Fibroblast of lung (primary cell): ENCODE data around the gene INVS. TPM values are rescaled to one million over a fixed set of nuclear protein-coding genes. Genes with fewer than 3 reads are reported as not detected.

Experiments used
- DNase-seq, 2 donors: peaks; one replicate each; pipeline versions ENCODE4 v3.0.0 to v3.0.0-alpha.2; 2010; ENCODE audit warnings: low read depth in 2 of 2
- H2AFZ ChIP-seq: 2 replicates; pipeline ENCODE4 v1.5.1; 2012; ENCODE audit warnings: low read length, control low read depth, inconsistent platforms
- H3K27ac ChIP-seq: 2 replicates; pipeline ENCODE4 v1.5.1; 2011; ENCODE audit warnings: low read length, control low read depth; ENCODE audit not compliant: insufficient read depth
- H3K27me3 ChIP-seq: 2 replicates; pipeline ENCODE4 v1.5.1; 2011; ENCODE audit warnings: mild to moderate bottlenecking, low read length; ENCODE audit not compliant: control insufficient read depth, insufficient read depth
- H3K36me3 ChIP-seq: 2 replicates; pipeline ENCODE4 v1.5.1; 2011; ENCODE audit warnings: low read length; ENCODE audit not compliant: control insufficient read depth, insufficient read depth
- H3K4me1 ChIP-seq: 2 replicates; pipeline ENCODE4 v1.5.1; 2011; ENCODE audit warnings: low read length; ENCODE audit not compliant: control insufficient read depth, insufficient read depth; ENCODE audit errors: extremely low read depth
- H3K4me2 ChIP-seq: 2 replicates; pipeline ENCODE4 v1.5.1; 2011; ENCODE audit warnings: low read length, control low read depth; ENCODE audit not compliant: insufficient read depth; ENCODE audit errors: extremely low read depth
- H3K4me3 ChIP-seq, 4 experiments: fragments of 200-600 bp in 1 of 4; sonication (generic) in 1 of 4; replicated peaks in 1 of 4; 2 replicates each; pipeline ENCODE4 v1.5.1; 2011 to 2016; ENCODE audit warnings: low read length in 4 of 4, low read depth in 3 of 4, mild to moderate bottlenecking in 3 of 4, control low read depth in 2 of 4, inconsistent platforms in 1 of 4, mixed read lengths in 1 of 4; ENCODE audit not compliant: insufficient read depth in 1 of 4; ENCODE audit errors: control extremely low read depth in 1 of 4
- H3K79me2 ChIP-seq: 2 replicates; pipeline ENCODE4 v1.5.1; 2012; ENCODE audit warnings: mild to moderate bottlenecking, low read length, inconsistent platforms; ENCODE audit not compliant: control insufficient read depth, insufficient read depth
- H3K9ac ChIP-seq: 2 replicates; pipeline ENCODE4 v1.5.1; 2011; ENCODE audit warnings: mild to moderate bottlenecking, low read length, control low read depth; ENCODE audit not compliant: insufficient read depth
- H3K9me3 ChIP-seq: 2 replicates; pipeline ENCODE4 v1.5.1; 2012; ENCODE audit warnings: low read depth, low read length; ENCODE audit not compliant: control insufficient read depth, insufficient read depth
- H4K20me1 ChIP-seq: 2 replicates; pipeline ENCODE4 v1.5.1; 2011; ENCODE audit warnings: low read length; ENCODE audit not compliant: control insufficient read depth, insufficient read depth; ENCODE audit errors: extremely low read depth
- EZH2 ChIP-seq: IDR thresholded peaks from 2 replicates; pipeline ENCODE4 v1.5.1; 2012; ENCODE audit warnings: low read length, control low read depth, mild to moderate bottlenecking; ENCODE audit errors: missing control alignments
- polyA plus RNA-seq, 2 donors: library from polyadenylated mRNA; depleted of rRNA in 1 of 2; stranded (reverse) in 1 of 2; unstranded in 1 of 2; fragments of >200 nt; gene quantifications; 2 replicates each; pipeline ENCODE4 v1.2.1, GENCODE V29; 2011 to 2012; ENCODE audit warnings: missing spikeins in 1 of 2
- total RNA-seq: library from RNA; depleted of rRNA; stranded (reverse); fragments of >200 nt; gene quantifications from 2 replicates; pipeline ENCODE4 v1.2.1, GENCODE V29; 2014
- TF ChIP-seq, protein P1 (sequence below), 2 donors: IDR thresholded peaks in 1 of 2; conservative IDR thresholded peaks in 1 of 2; 1 replicate in 1 of 2; 2 replicates in 1 of 2; pipeline ENCODE4 v1.5.1; 2011 to 2012; ENCODE audit warnings: low read length in 2 of 2, control low read depth in 1 of 2, inconsistent platforms in 1 of 2, low read depth in 1 of 2, mild to moderate bottlenecking in 1 of 2

INVS gene
- total and polyA plus RNA-seq, 2 donors (not counting 1 experiment from before 2014, with no cell fraction given), result 13.1 to 45.4 TPM

DNA sequence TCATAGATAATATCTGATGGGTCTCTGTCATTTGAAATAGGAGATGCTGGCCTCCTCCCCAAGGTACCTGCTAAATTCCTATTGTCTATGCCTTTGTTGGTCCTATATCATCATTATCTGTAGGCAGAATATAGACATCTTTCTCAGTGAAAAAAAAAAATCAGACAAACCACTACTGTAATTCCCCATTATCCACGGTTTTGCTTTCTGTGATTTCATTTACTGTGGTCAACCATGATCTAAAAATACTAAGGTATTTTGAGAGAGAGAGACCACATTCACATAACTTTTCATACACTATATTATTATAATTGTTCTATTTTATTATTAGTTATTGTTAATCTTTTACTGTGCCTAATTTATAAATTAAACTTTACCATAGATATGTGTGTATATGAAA, 122.5 kb downstream of the INVS start:
- H2AFZ ChIP-seq, result no peak overlapping the region
- DNase-seq, result no peak
- H3K4me2 ChIP-seq, result no peak overlapping the region
- H4K20me1 ChIP-seq, result no peaks in the 10 kb centered on the region
- H3K9ac ChIP-seq, result no peak overlapping the region
- TF ChIP-seq EZH2, result no peak
- TF ChIP-seq, protein P1, sequence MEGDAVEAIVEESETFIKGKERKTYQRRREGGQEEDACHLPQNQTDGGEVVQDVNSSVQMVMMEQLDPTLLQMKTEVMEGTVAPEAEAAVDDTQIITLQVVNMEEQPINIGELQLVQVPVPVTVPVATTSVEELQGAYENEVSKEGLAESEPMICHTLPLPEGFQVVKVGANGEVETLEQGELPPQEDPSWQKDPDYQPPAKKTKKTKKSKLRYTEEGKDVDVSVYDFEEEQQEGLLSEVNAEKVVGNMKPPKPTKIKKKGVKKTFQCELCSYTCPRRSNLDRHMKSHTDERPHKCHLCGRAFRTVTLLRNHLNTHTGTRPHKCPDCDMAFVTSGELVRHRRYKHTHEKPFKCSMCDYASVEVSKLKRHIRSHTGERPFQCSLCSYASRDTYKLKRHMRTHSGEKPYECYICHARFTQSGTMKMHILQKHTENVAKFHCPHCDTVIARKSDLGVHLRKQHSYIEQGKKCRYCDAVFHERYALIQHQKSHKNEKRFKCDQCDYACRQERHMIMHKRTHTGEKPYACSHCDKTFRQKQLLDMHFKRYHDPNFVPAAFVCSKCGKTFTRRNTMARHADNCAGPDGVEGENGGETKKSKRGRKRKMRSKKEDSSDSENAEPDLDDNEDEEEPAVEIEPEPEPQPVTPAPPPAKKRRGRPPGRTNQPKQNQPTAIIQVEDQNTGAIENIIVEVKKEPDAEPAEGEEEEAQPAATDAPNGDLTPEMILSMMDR (conservative IDR thresholded peaks at IDR 0.05 in 1 of 2, IDR thresholded peaks at IDR 0.05 in 1 of 2; ENCODE audit: low read depth in 1 of 2, low read length in 2 of 2), result no peak
- no peaks in the 10 kb centered on the region for H3K9me3 ChIP-seq
- H3K79me2 ChIP-seq, result no peaks in the 10 kb centered on the region
- H3K36me3 ChIP-seq, result peaks cover 1% of the 10 kb centered on the region
- H3K4me3 ChIP-seq, result no peak overlapping the region
- no peaks in the 10 kb centered on the region for H3K4me1 ChIP-seq
- no peaks in the 10 kb centered on the region for H3K27me3 ChIP-seq
- H3K27ac ChIP-seq, result no peak overlapping the region

DNA sequence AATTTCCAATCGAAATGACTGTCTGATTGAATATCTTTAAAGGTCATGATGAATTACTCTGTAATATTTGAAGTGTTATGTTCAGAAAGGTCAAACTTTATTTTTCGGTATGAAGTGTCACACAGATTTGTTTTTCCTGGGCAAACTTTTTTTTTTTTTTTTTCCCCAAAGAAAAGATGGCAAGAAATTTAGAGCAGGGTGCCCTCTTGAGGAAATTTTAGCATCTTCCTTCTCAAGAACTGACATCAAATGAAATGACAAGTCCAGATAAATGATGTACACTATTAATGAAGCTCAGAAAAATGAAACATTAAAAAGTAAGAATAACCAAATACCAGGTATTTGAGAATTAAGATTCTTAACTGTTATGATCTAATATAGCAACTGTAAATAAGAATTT, 123.6 kb downstream of the INVS start:
- no peak overlapping the region for H3K9ac ChIP-seq
- no peaks in the 10 kb centered on the region for H4K20me1 ChIP-seq
- no peak overlapping the region for H3K27ac ChIP-seq
- no peak for TF ChIP-seq EZH2
- TF ChIP-seq, protein P1 (conservative IDR thresholded peaks at IDR 0.05 in 1 of 2, IDR thresholded peaks at IDR 0.05 in 1 of 2; ENCODE audit: low read depth in 1 of 2, low read length in 2 of 2), result peak; percentile 49 to 55
- H3K27me3 ChIP-seq, result no peaks in the 10 kb centered on the region
- DNase-seq, result peak; percentile 42 to 69
- H3K4me3 ChIP-seq, result no peak overlapping the region
- no peaks in the 10 kb centered on the region for H3K36me3 ChIP-seq
- no peak overlapping the region for H3K4me2 ChIP-seq
- no peaks in the 10 kb centered on the region for H3K79me2 ChIP-seq
- no peaks in the 10 kb centered on the region for H3K9me3 ChIP-seq
- no peaks in the 10 kb centered on the region for H3K4me1 ChIP-seq
- no peak overlapping the region for H2AFZ ChIP-seq

DNA sequence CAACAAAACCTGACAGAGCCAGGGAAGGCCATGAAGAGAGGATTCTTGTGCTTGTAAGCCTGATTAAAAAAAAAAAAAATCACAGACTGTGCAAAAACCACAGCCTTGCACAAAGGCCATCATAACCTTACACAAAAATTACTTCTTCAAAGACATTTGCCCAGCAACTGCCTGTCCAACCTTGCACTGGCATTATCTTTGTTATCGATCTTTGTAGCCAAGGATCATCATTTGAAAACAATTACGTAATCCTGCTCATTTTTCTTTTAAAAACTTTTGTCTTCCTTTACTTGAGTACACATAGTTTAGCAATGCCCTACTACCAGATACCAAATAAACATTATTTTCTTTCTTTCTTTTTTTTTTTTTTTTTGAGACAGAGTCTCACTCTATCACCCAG, 128.6 kb downstream of the INVS start:
- Histone ChIP-seq H3K4me2 (no peak overlapping the region), H3K36me3 (no peaks in the 10 kb centered on the region), H3K9me3 (no peaks in the 10 kb centered on the region), H3K27ac (no peak overlapping the region), H4K20me1 (no peaks in the 10 kb centered on the region), H3K4me1 (no peaks in the 10 kb centered on the region), H3K4me3 (no peak overlapping the region), H3K79me2 (no peaks in the 10 kb centered on the region), H2AFZ (no peak overlapping the region), H3K27me3 (no peaks in the 10 kb centered on the region), H3K9ac (no peak overlapping the region)
- no peak for TF ChIP-seq EZH2
- TF ChIP-seq, protein P1 (conservative IDR thresholded peaks at IDR 0.05 in 1 of 2, IDR thresholded peaks at IDR 0.05 in 1 of 2; ENCODE audit: low read depth in 1 of 2, low read length in 2 of 2), result no peak
- DNase-seq, result no peak
